ENCODE data around the gene C9orf50. TPM values are rescaled to one million over a fixed set of nuclear protein-coding genes. Genes with fewer than 3 reads are reported as not detected.
A peak's percentile ranks its signal among the peaks of the same experiment; 100 is the strongest.

The C9orf50 gene
- total RNA-seq, 1 donor from 2014 or later: 0.87 TPM

DNA sequence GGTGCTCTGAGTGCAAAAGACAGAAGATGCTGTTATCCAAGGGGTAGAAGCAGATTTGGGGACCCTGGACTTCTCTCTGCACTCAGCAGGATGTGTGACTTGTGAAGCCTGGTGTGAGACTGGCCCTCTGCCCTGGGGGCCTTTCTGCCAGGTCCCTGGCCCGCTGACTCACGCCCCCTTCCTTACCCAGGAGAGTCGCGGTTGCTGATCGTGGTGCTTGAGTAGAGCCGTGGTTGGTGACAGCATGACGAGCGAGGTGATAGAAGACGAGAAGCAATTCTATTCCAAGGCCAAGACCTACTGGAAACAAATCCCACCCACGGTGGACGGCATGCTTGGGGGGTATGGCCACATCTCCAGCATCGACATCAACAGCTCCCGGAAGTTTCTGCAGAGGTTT lies 11.6 kb upstream of the C9orf50 start:
- Mint-ChIP-seq H3K4me3 (no peak overlapping the region), H3K4me1 (peaks cover 25% of the 10 kb centered on the region), H3K27ac (no peak overlapping the region), H3K36me3 (peaks cover 16% of the 10 kb centered on the region), H3K9me3 (no peaks in the 10 kb centered on the region), H3K27me3 (ENCODE audit: low read depth) (no peaks in the 10 kb centered on the region)
- TF ChIP-seq, protein P1, sequence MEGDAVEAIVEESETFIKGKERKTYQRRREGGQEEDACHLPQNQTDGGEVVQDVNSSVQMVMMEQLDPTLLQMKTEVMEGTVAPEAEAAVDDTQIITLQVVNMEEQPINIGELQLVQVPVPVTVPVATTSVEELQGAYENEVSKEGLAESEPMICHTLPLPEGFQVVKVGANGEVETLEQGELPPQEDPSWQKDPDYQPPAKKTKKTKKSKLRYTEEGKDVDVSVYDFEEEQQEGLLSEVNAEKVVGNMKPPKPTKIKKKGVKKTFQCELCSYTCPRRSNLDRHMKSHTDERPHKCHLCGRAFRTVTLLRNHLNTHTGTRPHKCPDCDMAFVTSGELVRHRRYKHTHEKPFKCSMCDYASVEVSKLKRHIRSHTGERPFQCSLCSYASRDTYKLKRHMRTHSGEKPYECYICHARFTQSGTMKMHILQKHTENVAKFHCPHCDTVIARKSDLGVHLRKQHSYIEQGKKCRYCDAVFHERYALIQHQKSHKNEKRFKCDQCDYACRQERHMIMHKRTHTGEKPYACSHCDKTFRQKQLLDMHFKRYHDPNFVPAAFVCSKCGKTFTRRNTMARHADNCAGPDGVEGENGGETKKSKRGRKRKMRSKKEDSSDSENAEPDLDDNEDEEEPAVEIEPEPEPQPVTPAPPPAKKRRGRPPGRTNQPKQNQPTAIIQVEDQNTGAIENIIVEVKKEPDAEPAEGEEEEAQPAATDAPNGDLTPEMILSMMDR (IDR thresholded peaks at IDR 0.05; ENCODE audit: unreplicated experiment): no peak
- DNase-seq (ENCODE audit: low spot score in 2 of 2, unreplicated experiment in 2 of 2): no peak

DNA sequence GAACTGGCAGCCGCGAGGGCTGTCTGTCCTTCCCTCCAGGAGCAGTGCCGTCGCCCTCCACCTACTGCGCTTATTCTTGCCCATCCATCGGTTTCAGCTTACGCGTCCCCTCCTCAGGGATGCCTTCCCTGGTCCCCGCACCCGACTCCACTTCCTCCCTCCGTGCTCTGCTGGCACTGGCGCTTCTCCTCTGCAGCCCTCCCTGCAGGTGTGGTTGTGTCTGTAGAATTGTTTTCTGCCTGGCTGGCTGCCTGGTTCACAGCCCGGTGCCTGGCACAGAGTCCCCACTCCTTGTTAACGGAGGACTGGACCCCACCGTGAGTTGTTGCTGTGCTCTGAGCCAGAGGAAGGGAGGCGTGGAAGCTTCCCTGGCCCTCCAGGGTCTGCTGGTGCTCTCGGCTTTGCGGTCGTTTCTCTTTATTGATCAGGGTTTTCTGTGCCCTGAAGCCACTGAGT lies 10.8 kb upstream of the C9orf50 start:
- H3K36me3 Mint-ChIP-seq: peaks cover 16% of the 10 kb centered on the region
- no peak overlapping the region for H3K4me3 Mint-ChIP-seq
- H3K27ac Mint-ChIP-seq: no peak overlapping the region

DNA sequence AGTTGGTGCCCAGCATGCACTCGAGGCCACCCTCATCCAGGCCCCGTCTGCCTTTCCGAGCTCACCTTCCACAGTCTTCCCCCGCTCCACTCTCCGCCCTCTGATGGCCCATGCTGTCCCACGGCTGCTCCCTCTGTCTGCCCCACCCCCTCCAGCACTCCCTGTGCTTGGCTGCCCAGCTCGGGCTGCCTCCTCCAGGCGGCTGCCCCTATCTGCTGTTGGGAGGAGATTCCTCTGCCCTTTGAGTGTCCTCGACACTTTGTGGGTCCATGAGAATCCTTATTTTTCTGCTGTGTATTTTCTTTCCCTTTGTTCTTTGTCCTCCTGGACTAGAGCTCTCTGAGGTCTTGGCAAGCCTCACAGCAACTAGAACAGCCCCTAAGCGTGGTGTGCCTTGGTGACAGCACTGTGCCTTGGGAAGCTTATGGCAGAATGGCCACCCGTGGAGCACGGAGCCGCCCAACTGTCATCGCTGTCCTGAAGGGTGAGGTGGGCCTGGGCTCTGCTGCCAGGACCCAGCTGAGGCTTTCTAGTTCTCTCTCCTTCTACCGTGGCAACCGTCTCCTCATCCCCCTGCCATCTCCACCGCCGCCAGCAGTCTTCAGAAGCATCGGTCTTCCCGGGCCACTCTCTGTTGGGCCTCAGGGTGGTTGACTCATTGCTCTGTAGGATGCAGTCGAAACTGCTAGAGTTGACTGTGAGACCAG lies 10.2 kb upstream of the C9orf50 start:
- no peak overlapping the region for H3K4me3 Mint-ChIP-seq
- DNase-seq (ENCODE audit: low spot score in 2 of 2, unreplicated experiment in 2 of 2): no peak
- peaks cover 34% of the 10 kb centered on the region for H3K4me1 Mint-ChIP-seq
- no peaks in the 10 kb centered on the region for H3K9me3 Mint-ChIP-seq
- peaks cover 16% of the 10 kb centered on the region for H3K36me3 Mint-ChIP-seq
- no peaks in the 10 kb centered on the region for H3K27me3 Mint-ChIP-seq (ENCODE audit: low read depth)
- TF ChIP-seq, protein P1 (IDR thresholded peaks at IDR 0.05; ENCODE audit: unreplicated experiment): no peak
- peak overlapping the region; percentile 30 for H3K27ac Mint-ChIP-seq

More for the DNA sequence above, 10.8 kb upstream of the C9orf50 start:
- H3K9me3 Mint-ChIP-seq: no peaks in the 10 kb centered on the region
- TF ChIP-seq, protein P1 (IDR thresholded peaks at IDR 0.05; ENCODE audit: unreplicated experiment): no peak
- H3K4me1 Mint-ChIP-seq: peaks cover 33% of the 10 kb centered on the region
- no peaks in the 10 kb centered on the region for H3K27me3 Mint-ChIP-seq (ENCODE audit: low read depth)
- no peak for DNase-seq (ENCODE audit: low spot score in 2 of 2, unreplicated experiment in 2 of 2)

DNA sequence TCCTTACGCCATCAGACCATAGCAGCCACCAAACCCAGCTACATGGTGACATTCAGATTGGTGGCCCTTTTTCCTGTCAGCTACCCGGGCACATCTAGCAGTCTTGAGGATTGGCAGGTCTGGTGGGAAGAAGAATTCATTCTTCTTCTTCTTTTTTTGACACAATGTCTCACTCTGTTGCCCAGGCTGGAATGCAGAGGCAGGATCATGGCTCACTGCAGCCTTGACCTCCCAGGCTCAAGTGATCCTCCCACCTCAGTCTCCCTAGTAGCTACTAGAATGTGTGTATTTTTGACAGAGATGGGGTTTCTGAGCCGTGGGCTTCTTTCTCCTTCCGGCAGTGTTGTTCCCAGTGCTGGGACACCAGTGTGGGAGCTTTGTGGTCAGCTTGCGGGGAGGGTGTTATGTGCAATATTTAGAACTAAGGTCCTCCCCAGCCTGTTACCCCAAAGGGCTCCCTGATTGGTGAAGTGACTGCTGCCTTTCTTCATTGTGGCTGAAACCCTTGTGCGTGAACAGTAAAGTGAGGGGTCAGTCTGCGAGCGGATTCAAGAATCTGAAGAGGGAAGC lies 8.4 kb upstream of the C9orf50 start:
- Mint-ChIP-seq H3K4me1 (peaks cover 35% of the 10 kb centered on the region), H3K4me3 (no peak overlapping the region), H3K27ac (no peak overlapping the region), H3K9me3 (no peaks in the 10 kb centered on the region), H3K36me3 (peaks cover 10% of the 10 kb centered on the region), H3K27me3 (ENCODE audit: low read depth) (no peaks in the 10 kb centered on the region)
- TF ChIP-seq, protein P1 (IDR thresholded peaks at IDR 0.05; ENCODE audit: unreplicated experiment): no peak
- no peak for DNase-seq (ENCODE audit: low spot score in 2 of 2, unreplicated experiment in 2 of 2)

DNA sequence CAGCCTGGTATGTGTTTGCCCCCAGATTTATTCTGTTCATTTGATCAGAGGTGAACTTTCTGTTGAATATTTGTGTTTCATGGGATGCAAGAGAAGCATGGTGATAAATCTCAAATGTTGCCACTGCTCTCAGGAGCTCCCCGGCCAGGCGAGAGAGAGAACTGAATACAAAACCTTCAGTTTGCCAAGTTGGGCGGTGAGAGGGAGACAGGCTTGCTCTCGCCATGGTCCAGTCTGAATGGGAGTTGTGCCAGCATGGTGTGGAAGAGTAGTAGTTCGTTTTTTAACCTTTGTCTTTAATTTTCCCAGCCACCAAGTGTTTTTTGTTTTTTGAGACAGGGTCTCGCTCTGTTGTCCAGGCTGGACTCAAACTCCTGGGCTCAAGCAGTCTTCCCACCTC lies 7.8 kb upstream of the C9orf50 start:
- no peaks in the 10 kb centered on the region for H3K9me3 Mint-ChIP-seq
- no peaks in the 10 kb centered on the region for H3K27me3 Mint-ChIP-seq (ENCODE audit: low read depth)
- no peak overlapping the region for H3K4me3 Mint-ChIP-seq
- peaks cover 7% of the 10 kb centered on the region for H3K36me3 Mint-ChIP-seq
- H3K4me1 Mint-ChIP-seq: peaks cover 38% of the 10 kb centered on the region
- peak overlapping the region; percentile 72 for H3K27ac Mint-ChIP-seq
- no peak for DNase-seq (ENCODE audit: low spot score in 2 of 2, unreplicated experiment in 2 of 2)
- TF ChIP-seq, protein P1 (IDR thresholded peaks at IDR 0.05; ENCODE audit: unreplicated experiment): no peak
